Ishikawa (cell line): ENCODE data around the gene GPC6.

Source experiments
- CEBPB ChIP-seq: IDR thresholded peaks from 2 replicates; pipeline ENCODE4 v1.6.1; 2012
- CREB1 ChIP-seq: IDR thresholded peaks from 2 replicates; pipeline ENCODE4 v1.6.1; 2012; ENCODE audit warnings: low read depth
- EGR1 ChIP-seq: IDR thresholded peaks from 2 replicates; pipeline ENCODE4 v1.6.1; 2012
- EP300 ChIP-seq: IDR thresholded peaks from 2 replicates; pipeline ENCODE4 v1.6.1; 2012; ENCODE audit warnings: borderline replicate concordance
- FOXM1 ChIP-seq: IDR thresholded peaks from 2 replicates; pipeline ENCODE4 v1.6.1; 2012; ENCODE audit warnings: low read depth, borderline replicate concordance
- NFIC ChIP-seq: IDR thresholded peaks from 2 replicates; pipeline ENCODE4 v1.6.1; 2012
- RAD21 ChIP-seq: IDR thresholded peaks from 2 replicates; pipeline ENCODE4 v1.6.1; 2012; ENCODE audit warnings: low read depth
- REST ChIP-seq: IDR thresholded peaks from 2 replicates; pipeline ENCODE4 v1.6.1; 2012; ENCODE audit warnings: low read depth, mild to moderate bottlenecking
- TCF12 ChIP-seq: IDR thresholded peaks from 2 replicates; pipeline ENCODE4 v1.6.1; 2012; ENCODE audit warnings: low read depth
- YY1 ChIP-seq: IDR thresholded peaks from 2 replicates; pipeline ENCODE4 v1.6.1; 2012; ENCODE audit warnings: low read depth
- TF ChIP-seq, protein P1 (sequence below): IDR thresholded peaks from 2 replicates; pipeline ENCODE4 v1.6.1; 2012

- TF ChIP-seq RAD21 (no peak), CEBPB (no peak), REST (no peak), NFIC (no peak), EP300 (no peak), EGR1 (no peak), YY1 (no peak), TCF12 (no peak), FOXM1 (no peak), CREB1 (no peak)
- TF ChIP-seq, protein P1, sequence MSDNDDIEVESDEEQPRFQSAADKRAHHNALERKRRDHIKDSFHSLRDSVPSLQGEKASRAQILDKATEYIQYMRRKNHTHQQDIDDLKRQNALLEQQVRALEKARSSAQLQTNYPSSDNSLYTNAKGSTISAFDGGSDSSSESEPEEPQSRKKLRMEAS: no peak
Observed at GRCh38 chr13:93549326-93550005, 322.9 kb downstream of the GPC6 start.
